Hepatocyte (in vitro differentiated cells): ENCODE results near the gene RAPGEF4. TPM values are rescaled to one million over a fixed set of nuclear protein-coding genes. Genes with fewer than 3 reads are reported as not detected.
A peak's percentile ranks its signal among the peaks of the same experiment; 100 is the strongest.

Source experiments
- DNase-seq: peaks from one replicate; pipeline ENCODE4 v3.0.0-alpha.2; 2016; ENCODE audit warnings: low spot score
- H2AFZ ChIP-seq: fragments of 200-600 bp; sonication (generic); 2 replicates; pipeline ENCODE4 v1.6.0; 2016; ENCODE audit warnings: antibody characterized with exemption, mild to moderate bottlenecking
- H3K27ac ChIP-seq: fragments of 200-600 bp; sonication (generic); 2 replicates; pipeline ENCODE4 v1.5.1; 2016; ENCODE audit warnings: mild to moderate bottlenecking
- H3K27me3 ChIP-seq: fragments of 200-600 bp; sonication (generic); 2 replicates; pipeline ENCODE4 v1.6.1; 2016
- H3K36me3 ChIP-seq: fragments of 200-600 bp; sonication (generic); replicated peaks from 2 replicates; pipeline ENCODE4 v1.5.1; 2016; ENCODE audit warnings: low read depth; ENCODE audit not compliant: insufficient read depth
- H3K4me1 ChIP-seq: fragments of 200-600 bp; sonication (generic); 2 replicates; pipeline ENCODE4 v1.5.1; 2016; ENCODE audit warnings: mild to moderate bottlenecking, moderate library complexity; ENCODE audit not compliant: insufficient read depth
- H3K4me2 ChIP-seq: fragments of 200-600 bp; sonication (generic); 2 replicates; pipeline ENCODE4 v1.6.0; 2016
- H3K4me3 ChIP-seq: fragments of 200-600 bp; sonication (generic); 2 replicates; pipeline ENCODE4 v1.5.1; 2016; ENCODE audit warnings: mild to moderate bottlenecking
- H3K79me2 ChIP-seq: fragments of 200-600 bp; sonication (generic); 2 replicates; pipeline ENCODE4 v1.6.0; 2017; ENCODE audit warnings: mild to moderate bottlenecking
- H3K9me2 ChIP-seq: fragments of 200-600 bp; sonication (generic); replicated peaks from 2 replicates; pipeline ENCODE4 v1.6.0; 2017; ENCODE audit warnings: mild to moderate bottlenecking; ENCODE audit not compliant: insufficient read depth
- H3K9me3 ChIP-seq: fragments of 200-600 bp; sonication (generic); 2 replicates; pipeline ENCODE4 v1.5.1; 2016; ENCODE audit warnings: low read depth, mild to moderate bottlenecking
- H4K20me1 ChIP-seq: fragments of 200-600 bp; sonication (generic); 2 replicates; pipeline ENCODE4 v1.6.0; 2016; ENCODE audit warnings: mild to moderate bottlenecking; ENCODE audit not compliant: insufficient read depth, poor library complexity, severe bottlenecking
- CTCF ChIP-seq: fragments of 200-600 bp; sonication (generic); IDR thresholded peaks from 2 replicates; pipeline ENCODE4 v1.5.1; 2016; ENCODE audit warnings: antibody characterized with exemption, mild to moderate bottlenecking; ENCODE audit not compliant: poor library complexity
- EZH2 ChIP-seq: fragments of 200-600 bp; sonication (generic); IDR thresholded peaks from 2 replicates; pipeline ENCODE4 v1.6.1; 2016; ENCODE audit warnings: antibody characterized with exemption, mild to moderate bottlenecking, borderline replicate concordance
- EZH2phosphoT487 ChIP-seq: fragments of 200-600 bp; sonication (generic); IDR thresholded peaks from one replicate; pipeline ENCODE4 v1.6.1; 2018; ENCODE audit warnings: antibody characterized with exemption, mild to moderate bottlenecking, low read depth, moderate library complexity; ENCODE audit not compliant: unreplicated experiment, severe bottlenecking
- WGBS: methylation state at CpG from one replicate; pipeline ENCODE4 v1.1.6; 2016; ENCODE audit warnings: low lambda C conversion rate; ENCODE audit errors: missing lambda C conversion rate; 5-methylcytosine and 5-hydroxymethylcytosine counted together
- polyA plus RNA-seq: library from polyadenylated mRNA; unstranded; fragments of >200 nt; fragmentation: Nextera tagmentation; extraction: Ambion mirVana; gene quantifications from 2 replicates; pipeline ENCODE4 v1.2.1, GENCODE V29; 2016
- total RNA-seq: library from RNA; depleted of rRNA; stranded (reverse); fragments of >200 nt; gene quantifications from 2 replicates; pipeline ENCODE4 v1.2.3, GENCODE V29; 2014

RAPGEF4 gene
- total and polyA plus RNA-seq, 2 experiments from 2014 or later, result 1.9 to 2.0 TPM

- H3K4me3 ChIP-seq, result no peak overlapping the region
- TF ChIP-seq EZH2 (no peak), EZH2phosphoT487 (no peak), CTCF (no peak)
- no peaks in the 10 kb centered on the region for H3K9me2 ChIP-seq
- peaks cover 14% of the 10 kb centered on the region for H3K4me1 ChIP-seq
- no peaks in the 10 kb centered on the region for H3K9me3 ChIP-seq
- H3K4me2 ChIP-seq, result no peak overlapping the region
- H2AFZ ChIP-seq, result no peak overlapping the region
- DNase-seq, result no peak
- H3K27me3 ChIP-seq, result no peaks in the 10 kb centered on the region
- no peak overlapping the region for H3K27ac ChIP-seq
- H3K36me3 ChIP-seq, result no peaks in the 10 kb centered on the region
- no peaks in the 10 kb centered on the region for H4K20me1 ChIP-seq
- no peaks in the 10 kb centered on the region for H3K79me2 ChIP-seq
- 75% methylated on average over 1 of the region's 1 CpG for WGBS
These were observed 290.8 kb downstream of the RAPGEF4 start for GRCh38 chr2:173026479-173026878.

- H4K20me1 ChIP-seq, result no peaks in the 10 kb centered on the region
- H3K27me3 ChIP-seq, result no peaks in the 10 kb centered on the region
- peak overlapping the region; percentile 70 for H3K27ac ChIP-seq
- no peak overlapping the region for H2AFZ ChIP-seq
- no peaks in the 10 kb centered on the region for H3K79me2 ChIP-seq
- H3K4me2 ChIP-seq, result peak overlapping the region; percentile 0
- H3K4me3 ChIP-seq, result no peak overlapping the region
- 23% methylated on average over 8 of the region's 8 CpGs for WGBS
- TF ChIP-seq EZH2phosphoT487 (no peak), CTCF (peak; percentile 98)
- no peaks in the 10 kb centered on the region for H3K9me3 ChIP-seq
- DNase-seq, result peak; percentile 94
- no peaks in the 10 kb centered on the region for H3K9me2 ChIP-seq
- H3K4me1 ChIP-seq, result peaks cover 14% of the 10 kb centered on the region
- H3K36me3 ChIP-seq, result no peaks in the 10 kb centered on the region
These were observed 291.8 kb downstream of the RAPGEF4 start for GRCh38 chr2:173027181-173028128.

GRCh38 chr2:173028141-173028540 lies 292.5 kb downstream of the RAPGEF4 start:
- H3K27me3 ChIP-seq, result no peaks in the 10 kb centered on the region
- H3K4me1 ChIP-seq, result peaks cover 14% of the 10 kb centered on the region
- H3K27ac ChIP-seq, result peak overlapping the region; percentile 70
- H3K36me3 ChIP-seq, result no peaks in the 10 kb centered on the region
- H3K4me3 ChIP-seq, result no peak overlapping the region
- no peaks in the 10 kb centered on the region for H3K9me3 ChIP-seq
- H3K9me2 ChIP-seq, result no peaks in the 10 kb centered on the region
- no peak overlapping the region for H2AFZ ChIP-seq
- no peaks in the 10 kb centered on the region for H4K20me1 ChIP-seq
- TF ChIP-seq EZH2, result no peak
- 55% methylated on average over 1 of the region's 1 CpG for WGBS
- H3K4me2 ChIP-seq, result peak overlapping the region; percentile 0
- no peaks in the 10 kb centered on the region for H3K79me2 ChIP-seq
- no peak for DNase-seq

GRCh38 chr2:173028671-173029070 lies 293.0 kb downstream of the RAPGEF4 start:
- whole genome bisulfite sequencing, result 11% methylated on average over 5 of the region's 5 CpGs
- DNase-seq, result peak; percentile 55
- peaks cover 14% of the 10 kb centered on the region for H3K4me1 ChIP-seq
- H3K27me3 ChIP-seq, result no peaks in the 10 kb centered on the region
- peak overlapping the region; percentile 0 for H3K4me2 ChIP-seq
- no peaks in the 10 kb centered on the region for H3K79me2 ChIP-seq
- H3K9me2 ChIP-seq, result no peaks in the 10 kb centered on the region
- H3K36me3 ChIP-seq, result no peaks in the 10 kb centered on the region
- no peak overlapping the region for H3K4me3 ChIP-seq
- peak overlapping the region; percentile 70 for H3K27ac ChIP-seq
- TF ChIP-seq CTCF, result no peak
- no peak for TF ChIP-seq EZH2phosphoT487
- TF ChIP-seq EZH2, result no peak
- no peaks in the 10 kb centered on the region for H4K20me1 ChIP-seq
- no peaks in the 10 kb centered on the region for H3K9me3 ChIP-seq
- H2AFZ ChIP-seq, result no peak overlapping the region
